ENCODE data around the gene CDH5.

Gene CDH5

DNA sequence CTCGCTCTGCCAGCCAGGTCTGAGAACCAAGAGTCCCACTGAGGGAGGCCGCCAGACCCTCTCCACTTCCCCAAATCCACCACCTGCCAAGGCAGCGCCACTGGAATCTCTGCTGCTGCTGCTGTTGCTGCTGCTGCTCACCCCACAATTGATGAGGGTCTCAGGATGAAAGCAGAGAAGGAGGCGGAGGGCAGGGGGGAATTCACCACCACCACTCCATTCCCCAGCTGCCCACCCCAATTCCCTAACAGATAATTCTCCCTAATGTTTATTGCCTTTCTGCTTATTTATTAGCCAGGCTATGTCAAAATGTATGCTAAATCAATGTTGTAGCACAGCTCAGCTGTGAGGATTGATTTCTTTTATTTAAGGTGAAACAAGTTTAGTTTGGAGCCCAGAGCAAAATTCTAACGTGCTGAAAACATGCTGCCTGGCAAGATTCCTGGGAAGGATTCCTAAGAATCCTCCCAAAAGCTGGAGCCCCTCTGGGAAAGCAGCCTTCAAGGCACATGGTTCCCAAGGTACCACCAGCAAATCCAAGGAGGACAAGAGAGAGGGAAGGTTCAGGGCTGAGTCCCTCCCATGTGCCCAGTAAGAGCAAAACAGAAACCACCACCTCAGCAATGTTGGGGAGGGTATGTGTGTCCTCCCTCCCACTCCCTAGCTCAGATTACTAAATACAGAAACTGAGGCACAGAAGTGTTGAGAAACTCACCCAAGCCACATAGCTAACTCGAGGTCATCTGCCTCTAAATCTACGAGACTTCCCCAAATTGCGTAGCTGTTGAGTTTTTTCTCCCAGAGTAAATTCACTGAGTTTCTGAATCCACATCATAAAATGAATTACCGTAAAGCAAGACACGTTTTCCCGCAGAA, 12.2 kb upstream of the CDH5 start:
- no peak for DNase-seq

DNA sequence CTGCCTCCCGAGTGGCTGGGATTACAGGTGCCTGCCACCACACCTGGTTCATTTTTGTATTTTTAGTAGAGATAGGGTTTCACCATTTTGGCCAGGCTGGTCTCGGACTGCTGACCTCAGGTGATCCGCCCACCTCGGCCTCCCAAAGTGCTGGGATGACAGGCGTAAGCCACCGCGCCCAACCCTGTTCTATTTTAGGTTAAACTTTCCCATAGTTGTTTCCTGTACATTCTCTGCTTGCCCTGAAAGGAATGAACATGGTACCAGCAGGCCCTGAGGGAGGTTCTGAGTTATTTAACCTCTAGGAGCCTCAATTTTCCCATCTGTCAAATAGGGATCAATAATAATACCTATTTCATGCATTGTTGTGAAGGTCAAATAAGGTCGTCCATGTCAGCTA, 11.0 kb upstream of the CDH5 start:
- DNase-seq: no peak

DNA sequence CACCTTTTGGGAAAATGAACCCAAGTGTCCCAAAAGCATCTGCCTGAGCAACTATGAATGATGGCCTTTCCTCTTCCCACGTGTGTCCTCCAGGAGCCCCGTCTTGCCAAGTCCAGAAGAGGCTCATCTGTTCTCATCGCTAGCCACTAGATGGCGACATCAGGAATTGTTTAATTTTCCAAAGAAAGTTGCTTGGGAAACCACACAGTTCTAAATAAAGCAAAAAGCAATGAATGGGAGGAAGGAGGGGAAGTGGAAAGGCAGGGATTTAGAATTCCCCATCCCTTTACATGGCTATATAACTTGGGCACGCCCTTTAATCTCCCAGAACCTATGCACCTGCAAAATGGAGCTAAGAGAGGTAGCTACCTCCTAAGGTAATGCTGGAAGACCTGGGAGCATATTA, 9.0 kb upstream of the CDH5 start:
- no peak for DNase-seq

DNA sequence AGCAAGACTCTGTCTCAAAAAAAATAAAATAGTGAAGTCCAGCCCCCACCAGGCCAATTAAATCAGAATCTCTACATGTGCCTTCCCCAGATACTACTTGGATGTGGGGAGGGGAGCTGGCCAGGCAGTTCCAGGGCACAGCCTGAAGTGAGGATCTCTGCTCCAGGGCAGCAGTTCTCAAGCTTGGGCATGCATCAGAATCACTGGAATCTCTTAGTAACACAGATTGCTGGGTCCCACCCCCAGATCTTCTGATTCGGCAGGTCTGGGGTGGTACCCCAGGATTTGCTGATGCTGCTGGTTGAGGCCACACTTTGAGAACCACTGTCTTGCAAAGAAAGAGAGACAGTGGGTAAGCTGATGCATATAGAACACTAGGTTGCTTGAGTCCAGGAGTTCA, 8.3 kb upstream of the CDH5 start:
- no peak for DNase-seq

DNA sequence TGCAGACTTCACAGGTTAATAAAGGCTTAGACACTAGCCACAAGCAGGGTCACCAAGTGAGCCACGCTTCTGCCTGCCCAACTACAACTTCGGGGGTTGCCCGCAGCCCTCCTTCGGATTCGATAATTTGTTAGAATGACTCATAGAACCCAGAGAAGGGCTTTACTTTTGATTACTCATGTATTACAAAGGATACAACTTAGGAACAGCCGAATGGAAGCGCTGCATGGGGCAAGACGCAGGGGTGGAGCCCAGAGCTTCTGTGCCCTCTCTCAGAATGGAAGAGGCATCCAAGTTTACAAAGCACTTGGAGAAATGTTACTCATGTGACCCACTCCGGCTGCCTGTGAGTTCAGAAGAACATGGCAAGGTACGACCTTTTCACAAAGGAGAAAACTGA, 7.5 kb upstream of the CDH5 start:
- DNase-seq: no peak

DNA sequence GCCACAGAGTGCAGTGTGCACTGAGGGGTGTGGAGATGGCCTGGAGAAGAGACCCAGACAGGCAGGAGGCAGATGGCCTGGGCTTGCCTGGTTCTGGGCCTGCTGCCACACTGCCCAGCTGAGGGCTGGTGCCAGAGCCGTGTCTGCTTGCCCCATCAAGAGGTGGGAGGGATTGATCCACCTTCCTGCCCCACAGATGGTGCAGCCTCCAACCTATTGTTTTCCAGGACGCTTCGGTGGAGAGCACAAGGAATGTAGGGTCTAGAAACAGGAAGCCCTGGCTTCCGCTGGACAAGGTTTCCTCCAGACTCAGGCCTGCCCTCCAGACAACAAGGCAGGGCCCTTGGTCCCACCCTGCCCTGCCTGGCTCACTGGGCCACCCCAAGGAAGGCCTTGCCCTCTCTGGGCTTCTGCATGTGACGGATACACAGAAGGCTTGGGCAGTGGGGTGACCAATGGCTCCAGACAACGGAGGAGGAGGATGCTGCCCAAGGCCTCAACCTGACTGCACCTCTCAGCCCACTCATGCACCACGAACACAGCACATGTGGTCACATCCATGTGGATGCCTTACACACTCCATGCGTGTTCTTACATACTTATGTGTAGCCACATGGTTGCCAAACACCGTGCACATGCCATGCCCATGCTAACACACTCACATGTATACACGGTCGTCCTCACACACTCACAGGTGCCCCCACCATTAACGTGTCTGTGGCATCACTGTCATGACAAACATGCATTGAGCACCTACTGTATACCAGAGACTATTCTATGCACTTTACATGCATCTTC, 6.5 kb upstream of the CDH5 start:
- DNase-seq: no peak

DNA sequence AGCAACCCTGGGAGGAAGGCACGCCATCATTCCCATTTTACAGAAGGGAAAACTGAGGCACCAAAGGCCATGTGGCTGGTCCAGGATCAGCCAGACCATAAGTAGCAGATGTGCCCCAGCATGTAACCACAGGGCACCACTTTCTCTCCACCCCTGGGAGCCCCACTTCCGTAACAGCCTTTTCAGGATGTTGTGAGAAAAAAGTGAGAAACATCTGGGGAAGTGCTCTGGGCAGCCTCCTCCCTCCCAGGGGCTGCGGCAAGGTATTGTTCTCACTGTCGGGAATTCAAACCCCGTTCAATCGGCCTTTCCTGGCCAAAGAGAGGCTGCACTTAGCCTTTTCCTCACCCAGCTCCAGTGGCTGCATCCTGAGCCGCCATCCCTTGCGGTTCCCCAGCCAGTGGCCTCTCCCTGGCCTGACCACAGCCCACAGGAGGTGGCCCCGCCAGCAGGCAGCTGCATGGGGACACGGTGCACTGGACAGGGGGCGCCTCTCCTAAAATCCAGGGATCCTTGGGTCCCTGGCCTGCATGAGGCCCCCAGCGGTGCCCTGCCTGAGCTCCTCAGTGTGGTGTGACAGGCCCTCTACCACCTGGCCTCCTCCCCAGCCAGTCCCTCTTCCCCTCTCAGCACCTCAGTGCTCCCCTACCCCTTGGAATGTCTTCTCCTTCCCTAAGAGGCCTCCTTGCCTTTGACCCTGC, 5.7 kb upstream of the CDH5 start:
- DNase-seq: no peak

DNA sequence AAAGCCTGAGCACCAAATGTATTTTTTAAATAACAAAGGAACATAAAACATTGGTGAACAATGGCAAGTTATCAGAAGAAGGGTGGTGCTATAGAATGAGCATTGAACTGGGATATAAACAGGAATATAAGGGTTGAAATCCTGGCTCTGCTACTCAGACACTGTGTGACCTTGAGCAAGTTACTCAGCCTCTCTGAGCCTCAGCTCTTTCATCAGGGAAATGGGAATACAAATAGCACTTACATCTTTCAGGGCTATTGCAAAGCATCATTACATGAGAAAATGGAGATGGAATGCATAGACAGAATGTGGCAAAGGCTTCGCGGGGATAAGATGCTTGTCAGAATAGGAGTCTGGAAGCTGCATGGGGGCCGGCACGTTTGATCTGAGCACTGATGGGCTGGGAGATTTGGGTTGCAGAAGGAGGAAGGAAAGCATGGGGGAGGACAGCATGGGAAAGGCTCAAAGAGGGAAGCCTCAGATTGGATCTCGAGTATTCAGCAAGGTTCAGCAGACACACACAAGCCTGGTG, 4.8 kb upstream of the CDH5 start:
- no peak for DNase-seq

DNA sequence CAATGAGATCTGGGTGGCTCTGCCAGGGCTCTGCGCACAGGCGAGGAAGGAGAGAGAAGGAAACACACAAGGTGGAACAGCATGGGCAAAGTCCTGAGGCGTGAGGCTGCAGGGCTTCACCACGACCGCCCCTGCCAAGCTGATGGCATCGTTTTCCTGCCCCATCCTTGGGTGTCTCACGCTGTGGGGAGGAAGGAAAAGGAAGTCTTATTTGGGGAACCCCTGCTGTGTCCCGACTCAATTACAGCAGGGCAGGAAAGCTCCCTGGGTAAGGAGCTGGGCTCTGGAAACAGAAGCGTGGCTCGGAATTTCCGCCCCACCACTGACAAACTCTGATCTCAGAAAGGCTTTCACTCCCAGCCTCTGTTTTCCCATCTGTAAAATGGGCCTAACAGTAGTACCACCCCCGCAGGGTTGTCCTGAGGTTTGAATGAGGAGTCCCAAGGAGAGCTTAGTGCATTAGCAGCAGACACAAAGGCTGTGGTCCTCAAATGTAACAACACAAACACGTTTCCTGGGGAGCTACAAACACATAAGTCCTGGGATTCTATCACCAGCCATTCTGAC, 3.2 kb upstream of the CDH5 start:
- DNase-seq: no peak

DNA sequence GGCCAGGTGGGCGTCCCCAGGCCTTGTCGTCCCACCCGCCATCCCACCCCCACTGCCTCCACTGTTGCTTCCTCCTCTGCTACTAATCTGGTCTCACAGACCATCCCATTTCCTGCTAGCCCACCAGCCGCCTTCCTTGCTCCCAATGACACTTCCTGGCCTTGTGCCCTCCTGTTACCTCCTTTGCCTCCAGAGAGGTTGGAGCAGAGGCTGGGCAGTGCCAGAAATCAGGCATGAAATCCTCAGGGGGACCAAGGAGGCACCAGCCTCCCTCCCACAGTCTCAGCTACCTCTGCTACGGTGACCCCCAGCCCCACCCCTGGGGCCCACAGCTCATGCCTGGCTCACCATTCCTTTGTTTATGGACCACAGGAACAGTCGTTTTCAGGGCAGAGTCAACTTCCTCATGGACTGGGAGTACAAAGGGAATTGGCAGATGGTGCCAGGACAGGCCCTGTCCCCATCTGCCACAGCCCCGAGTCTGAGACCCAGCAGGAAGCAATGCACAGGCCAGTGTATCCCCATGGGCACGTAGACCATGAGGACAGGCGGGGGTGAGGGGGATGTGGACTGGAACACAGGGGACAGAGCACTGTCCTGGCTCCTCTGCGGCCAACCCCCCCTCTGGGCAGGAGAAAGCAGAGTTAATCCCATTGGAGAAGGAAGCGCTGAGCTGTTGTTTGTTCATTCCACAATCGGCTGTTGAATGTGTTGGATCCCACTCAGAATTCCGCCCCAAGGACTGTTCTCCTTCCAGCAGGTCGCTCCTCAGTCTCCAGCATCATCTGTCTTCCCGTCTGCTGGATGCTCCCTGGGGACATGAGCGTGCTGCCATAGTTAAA, 2.2 kb upstream of the CDH5 start:
- no peak for DNase-seq

DNA sequence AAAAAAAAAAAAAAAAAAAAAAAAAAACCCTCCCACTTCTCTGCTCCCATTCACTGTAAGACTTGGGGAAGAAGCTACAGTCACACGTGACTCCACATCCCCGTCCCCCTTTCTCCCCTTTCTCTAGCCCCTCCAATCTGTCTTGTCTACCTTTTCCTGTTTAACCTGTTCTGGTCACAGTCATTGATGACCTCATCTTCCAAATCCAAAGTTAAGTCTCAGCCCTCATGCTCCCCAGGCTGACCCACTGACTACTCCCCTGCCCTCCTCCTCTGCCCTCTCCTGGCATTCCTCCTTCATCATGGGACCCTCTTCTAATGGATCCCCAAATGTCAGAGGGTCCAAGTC, 1.6 kb upstream of the CDH5 start:
- no peak for DNase-seq

DNA sequence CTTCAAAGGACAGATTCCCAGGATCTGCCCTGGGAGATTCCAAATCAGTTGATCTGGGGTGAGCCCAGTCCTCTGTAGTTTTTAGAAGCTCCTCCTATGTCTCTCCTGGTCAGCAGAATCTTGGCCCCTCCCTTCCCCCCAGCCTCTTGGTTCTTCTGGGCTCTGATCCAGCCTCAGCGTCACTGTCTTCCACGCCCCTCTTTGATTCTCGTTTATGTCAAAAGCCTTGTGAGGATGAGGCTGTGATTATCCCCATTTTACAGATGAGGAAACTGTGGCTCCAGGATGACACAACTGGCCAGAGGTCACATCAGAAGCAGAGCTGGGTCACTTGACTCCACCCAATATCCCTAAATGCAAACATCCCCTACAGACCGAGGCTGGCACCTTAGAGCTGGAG, 840 bp upstream of the CDH5 start:
- no peak for DNase-seq

DNA sequence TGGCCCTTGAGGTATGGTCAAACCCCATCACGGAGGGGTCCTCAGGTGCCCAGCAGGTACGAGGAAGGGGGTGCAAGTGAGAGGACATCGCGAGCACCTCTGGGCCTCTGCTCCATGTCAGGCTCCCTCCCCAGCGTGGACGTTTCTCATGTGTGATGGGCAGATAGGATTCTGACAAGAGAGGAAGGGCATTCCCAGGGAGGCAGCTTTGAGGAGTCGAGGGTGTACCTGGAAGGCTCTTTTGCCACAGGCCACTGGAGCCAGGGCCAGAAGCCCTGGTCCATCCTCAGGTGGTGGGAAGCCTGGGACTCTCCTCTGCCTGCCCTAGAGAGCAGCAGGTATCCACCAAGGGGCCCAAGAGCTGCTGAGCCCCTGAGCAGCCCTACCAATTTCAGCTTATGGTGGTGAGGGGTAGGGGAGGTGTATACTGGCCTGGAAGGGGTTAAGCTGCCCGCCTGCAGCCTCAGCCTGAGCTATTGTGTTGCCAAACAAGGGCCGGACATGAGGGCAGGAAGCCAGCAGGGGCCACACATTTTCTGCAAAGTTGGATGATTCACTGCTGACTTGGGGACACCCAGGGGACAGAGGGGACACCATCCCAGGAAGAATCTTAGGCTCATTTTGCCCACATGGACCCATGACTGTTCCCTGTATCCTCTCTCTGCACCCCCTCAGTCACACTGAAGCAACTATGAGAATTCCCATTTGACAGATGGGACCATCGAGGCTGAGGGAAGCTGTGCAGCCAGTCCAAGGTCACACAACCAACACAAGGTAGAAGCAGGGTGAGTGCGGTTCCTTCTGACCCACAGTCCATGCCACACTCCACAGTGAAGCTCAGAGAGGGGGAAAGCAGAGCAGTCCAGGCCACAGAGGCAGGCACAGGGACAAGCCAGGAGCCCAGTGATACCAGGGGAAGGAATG, 1.7 kb downstream of the CDH5 start:
- DNase-seq: no peak

DNA sequence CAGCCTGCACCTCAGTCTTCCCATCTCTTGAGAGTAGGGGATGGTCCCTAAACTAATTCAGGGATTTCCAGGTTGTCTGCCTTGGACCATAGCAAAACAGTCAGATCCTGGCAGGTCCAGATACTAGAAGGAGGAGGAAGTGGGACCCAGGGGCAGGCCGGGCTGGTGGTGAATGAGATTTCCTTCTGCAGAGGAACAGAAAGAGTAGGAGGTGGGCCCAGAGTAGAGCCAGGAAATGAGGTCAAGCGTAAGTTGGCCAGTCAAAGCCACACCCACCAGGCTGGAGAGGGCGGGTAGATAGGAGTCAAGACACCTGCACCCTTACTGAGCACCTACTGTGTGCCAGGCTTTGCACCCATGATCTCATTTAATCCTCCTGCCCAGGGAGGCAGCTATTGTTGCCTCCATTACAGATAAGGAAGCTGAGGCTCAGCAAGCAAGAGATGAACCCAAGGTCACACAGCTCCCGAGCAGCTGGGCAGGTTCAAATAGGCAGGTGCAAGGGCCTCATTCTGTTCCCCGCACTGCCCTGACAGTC, 2.6 kb downstream of the CDH5 start:
- DNase-seq: no peak

DNA sequence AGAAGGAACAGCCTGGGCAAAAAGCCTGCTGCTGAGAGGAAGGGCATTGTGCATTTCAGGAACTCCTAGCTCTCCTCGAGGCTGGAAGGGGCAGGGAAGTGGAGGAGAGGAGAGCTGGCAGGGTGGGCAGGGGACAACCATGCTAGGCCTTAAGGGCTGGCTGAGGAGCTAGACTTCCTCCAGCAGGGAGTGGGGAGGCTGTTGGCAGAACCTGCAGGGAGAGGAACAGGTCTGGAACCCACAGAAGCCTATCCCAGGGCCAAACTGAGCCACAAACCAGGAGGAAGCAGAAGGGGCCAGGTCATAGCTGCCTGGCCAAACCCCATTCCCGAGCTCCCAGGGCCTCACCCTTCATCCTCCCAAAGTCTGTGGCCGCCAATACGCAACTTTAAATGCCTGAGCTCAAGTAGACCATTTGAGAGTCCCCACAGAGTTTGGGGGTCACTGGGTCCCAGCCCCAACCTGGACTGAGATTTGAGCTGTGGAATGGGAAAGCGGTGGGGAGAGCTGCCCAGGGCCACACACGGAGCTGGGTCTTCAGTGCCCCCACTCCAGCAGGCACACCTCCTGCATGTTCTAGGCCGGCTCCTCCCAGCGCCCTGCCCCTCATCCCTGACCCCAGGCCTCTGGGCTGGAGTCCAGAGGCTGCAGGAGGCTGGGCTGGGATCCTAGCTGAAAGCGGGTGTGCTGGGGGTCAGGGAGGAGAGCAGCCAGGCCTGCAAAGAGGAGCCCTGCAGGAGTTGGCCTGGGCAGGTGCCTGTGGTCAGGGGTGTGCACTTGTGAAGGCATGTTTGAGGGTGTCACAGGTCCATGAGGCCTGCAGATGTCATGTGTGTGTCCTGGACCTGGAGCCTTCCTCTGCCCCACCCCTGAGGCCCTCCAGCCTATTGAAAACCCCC, 4.5 kb downstream of the CDH5 start:
- no peak for DNase-seq

DNA sequence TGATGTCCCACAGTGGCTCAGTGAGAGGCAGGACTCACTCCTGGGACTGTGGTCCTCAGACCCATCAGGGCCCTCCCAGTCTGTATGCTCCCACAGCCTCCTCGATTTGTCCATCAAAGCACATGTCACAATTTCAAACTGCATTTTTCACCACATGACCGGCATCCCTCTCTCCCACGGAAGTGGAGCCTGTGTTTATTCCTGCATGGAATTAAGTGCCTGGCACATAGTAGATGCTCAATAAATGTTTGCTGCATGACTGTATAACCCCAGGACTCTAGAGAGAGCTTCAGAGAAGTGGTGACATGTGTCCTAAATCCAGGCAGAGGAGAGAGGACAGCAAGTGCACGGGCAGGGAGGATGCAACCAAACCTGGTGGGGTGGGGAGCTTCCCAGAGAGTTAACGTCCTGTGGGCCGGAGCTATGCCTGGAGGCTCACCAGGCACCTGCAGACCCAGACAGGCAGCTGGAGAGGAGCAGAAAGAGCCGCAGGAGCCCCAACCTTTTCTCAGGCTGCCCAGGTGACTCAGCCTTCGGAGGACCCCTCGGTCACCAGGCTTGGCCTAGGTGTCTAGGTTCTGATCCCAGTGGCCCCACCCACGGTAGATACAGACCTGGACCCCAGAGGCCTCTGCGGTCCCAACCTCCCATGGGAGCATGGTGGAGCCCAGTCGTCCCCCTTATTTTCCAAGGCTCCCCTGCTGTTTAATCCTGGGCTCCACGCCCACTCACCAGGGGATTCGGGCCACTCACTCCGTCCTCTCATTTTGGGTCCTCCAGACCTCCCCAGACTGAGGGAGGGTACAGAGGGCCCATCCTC, 5.8 kb downstream of the CDH5 start:
- no peak for DNase-seq

DNA sequence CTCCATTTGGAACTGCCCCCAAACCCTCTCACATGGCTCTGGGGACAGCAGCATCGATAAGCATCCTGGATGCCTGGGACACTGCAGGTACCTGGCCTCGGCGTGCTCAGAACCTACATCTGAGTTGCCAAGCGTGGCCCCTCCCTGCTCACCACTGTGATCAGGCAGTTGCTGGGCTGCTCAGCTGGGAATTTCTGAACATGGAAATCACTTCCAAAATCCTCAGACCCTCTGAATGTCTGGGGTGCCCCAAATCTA, 6.3 kb downstream of the CDH5 start:
- DNase-seq: no peak

DNA sequence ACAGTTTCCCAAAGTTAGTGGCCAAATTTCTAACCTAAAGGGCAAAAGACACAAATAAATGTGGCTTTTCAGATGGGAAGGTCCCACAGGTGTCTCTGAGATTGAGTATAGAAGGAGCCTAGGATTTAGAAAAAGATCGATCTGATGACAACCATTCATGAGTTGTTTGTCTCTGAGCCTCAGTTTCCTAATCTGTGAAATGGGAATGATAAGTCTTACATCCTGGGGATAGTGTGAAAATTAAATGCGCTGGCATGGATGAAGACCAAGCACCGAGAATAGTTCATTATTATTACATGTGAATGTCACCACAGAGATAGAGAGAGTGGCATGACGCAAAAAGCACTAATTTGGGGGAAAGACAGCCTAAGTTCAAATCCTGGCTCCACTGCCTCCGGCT, 7.2 kb downstream of the CDH5 start:
- DNase-seq: no peak

DNA sequence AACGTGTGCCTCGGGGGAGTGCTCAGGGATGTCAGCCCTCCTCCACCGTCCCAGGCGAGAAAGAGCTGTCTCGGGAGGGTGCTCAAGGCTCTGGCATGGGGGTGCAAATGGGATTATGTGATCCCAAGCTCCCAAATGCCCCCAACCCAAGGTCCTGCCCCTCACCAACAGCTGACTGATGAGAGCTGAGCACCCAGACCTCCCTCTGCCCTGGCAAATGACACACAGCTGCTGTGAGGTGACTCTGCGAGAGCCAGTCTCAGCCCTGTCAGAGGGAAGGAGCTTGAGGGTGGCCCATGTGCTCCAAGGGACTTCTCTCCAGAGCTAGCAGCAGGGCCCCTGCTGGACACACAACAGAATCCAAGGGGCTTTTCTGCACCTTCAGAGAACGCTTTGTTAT, 7.7 kb downstream of the CDH5 start:
- no peak for DNase-seq

Measured in effector CD4-positive, alpha-beta T cell (primary cell).